Neural cell (in vitro differentiated cells): ENCODE data around the gene SIPA1L2.

Experiments used
- CTCF ChIP-seq: fragments of 450-650 bp; IDR thresholded peaks from 2 replicates; pipeline ENCODE4 v1.5.1; 2014; ENCODE audit warnings: antibody characterized with exemption, mild to moderate bottlenecking, moderate library complexity; ENCODE audit not compliant: poor library complexity, severe bottlenecking
- EZH2 ChIP-seq: fragments of 200-600, 300-800 bp; shearing (Covaris generic), sonication (generic); IDR thresholded peaks from 2 replicates; pipeline ENCODE4 v1.6.1; 2014; ENCODE audit warnings: antibody characterized with exemption, low read length, borderline replicate concordance, mild to moderate bottlenecking; ENCODE audit not compliant: insufficient read depth, poor library complexity, severe bottlenecking
- SMC3 ChIP-seq: fragments of 450-650 bp; conservative IDR thresholded peaks from 2 replicates; pipeline ENCODE4 v1.6.1; 2014; ENCODE audit warnings: antibody characterized with exemption, mild to moderate bottlenecking, moderate library complexity; ENCODE audit not compliant: poor library complexity
- TAF1 ChIP-seq: IDR thresholded peaks from 2 replicates; pipeline ENCODE4 v1.6.1; 2012; ENCODE audit warnings: low read depth

- TF ChIP-seq CTCF (no peak), TAF1 (no peak), EZH2 (no peak), SMC3 (no peak)
These were observed 31.8 kb downstream of the SIPA1L2 start for GRCh38 chr1:232598133-232598532.
